SK-N-MC (cell line): ENCODE results near the gene HPS3.

Source experiments
- DNase-seq: peaks from one replicate; pipeline ENCODE4 v3.0.0-alpha.2; 2011; ENCODE audit warnings: low read depth, low spot score
- H3K27ac ChIP-seq: fragments of 200-600 bp; sonication (generic); 2 replicates; pipeline ENCODE4 v1.5.1; 2016; ENCODE audit warnings: mixed run types
- H3K36me3 ChIP-seq: fragments of 200-600 bp; sonication (generic); 2 replicates; pipeline ENCODE4 v1.6.1; 2017; ENCODE audit warnings: antibody characterized with exemption, low read length, mixed read lengths; ENCODE audit not compliant: insufficient read depth
- H3K4me3 ChIP-seq: fragments of 200-600 bp; sonication (generic); 2 replicates; pipeline ENCODE4 v1.5.1; 2016
- H3K9ac ChIP-seq: fragments of 200-600 bp; sonication (generic); 2 replicates; pipeline ENCODE4 v1.8.0; 2017; ENCODE audit warnings: mixed run types, mixed read lengths; ENCODE audit not compliant: insufficient read length
- H3K9me3 ChIP-seq: fragments of 200-600 bp; sonication (generic); 2 replicates; pipeline ENCODE4 v1.6.1; 2017; ENCODE audit warnings: low read depth, mild to moderate bottlenecking, antibody characterized with exemption, low read length, moderate library complexity, mixed read lengths
- EZH2 ChIP-seq: fragments of 200-600 bp; sonication (generic); IDR thresholded peaks from one replicate; pipeline ENCODE4 v1.6.1; 2017; ENCODE audit warnings: antibody characterized with exemption
- FOXP2 ChIP-seq: optimal IDR thresholded peaks from 2 replicates; pipeline ENCODE3; 2011; ENCODE audit warnings: mild to moderate bottlenecking, moderate library complexity; ENCODE audit not compliant: insufficient read depth; ENCODE audit errors: extremely low read length, control extremely low read depth
- POLR2AphosphoS5 ChIP-seq: IDR thresholded peaks from 2 replicates; pipeline ENCODE4 v1.6.1; 2012; ENCODE audit warnings: mild to moderate bottlenecking, low read depth, low read length, borderline replicate concordance

HPS3 gene

GRCh38 chr3:149167898-149168297 lies 38.5 kb downstream of the HPS3 start:
- H3K36me3 ChIP-seq, result peaks cover 65% of the 10 kb centered on the region
- no peak overlapping the region for H3K4me3 ChIP-seq
- no peak for DNase-seq
- no peaks in the 10 kb centered on the region for H3K9me3 ChIP-seq
- H3K9ac ChIP-seq, result no peak overlapping the region
- no peak overlapping the region for H3K27ac ChIP-seq
- TF ChIP-seq EZH2 (no peak), FOXP2 (no peak)

- H3K27ac ChIP-seq, result no peak overlapping the region
- no peak for DNase-seq
- H3K9ac ChIP-seq, result no peak overlapping the region
- TF ChIP-seq EZH2 (no peak), POLR2AphosphoS5 (no peak), FOXP2 (no peak)
- H3K36me3 ChIP-seq, result peaks cover 54% of the 10 kb centered on the region
- H3K4me3 ChIP-seq, result no peak overlapping the region
- no peaks in the 10 kb centered on the region for H3K9me3 ChIP-seq
These were observed 41.2 kb downstream of the HPS3 start for GRCh38 chr3:149170672-149171071.

GRCh38 chr3:149174901-149175300 lies 45.5 kb downstream of the HPS3 start:
- DNase-seq, result no peak
- H3K4me3 ChIP-seq, result no peak overlapping the region
- no peak overlapping the region for H3K9ac ChIP-seq
- H3K9me3 ChIP-seq, result peaks cover 4% of the 10 kb centered on the region; the same call in 1 of the 2 replicates
- no peak overlapping the region for H3K27ac ChIP-seq
- H3K36me3 ChIP-seq, result peaks cover 43% of the 10 kb centered on the region
- TF ChIP-seq FOXP2 (no peak), EZH2 (no peak), POLR2AphosphoS5 (no peak)

GRCh38 chr3:149177122-149177521 lies 47.7 kb downstream of the HPS3 start:
- no peak overlapping the region for H3K4me3 ChIP-seq
- TF ChIP-seq POLR2AphosphoS5, result no peak
- no peak for TF ChIP-seq EZH2
- no peak for TF ChIP-seq FOXP2
- H3K27ac ChIP-seq, result no peak overlapping the region
- H3K36me3 ChIP-seq, result peaks cover 29% of the 10 kb centered on the region
- no peak for DNase-seq
- H3K9me3 ChIP-seq, result peaks cover 4% of the 10 kb centered on the region; the same call in 1 of the 2 replicates
- no peak overlapping the region for H3K9ac ChIP-seq

GRCh38 chr3:149179220-149179619 lies 49.8 kb downstream of the HPS3 start:
- Histone ChIP-seq H3K4me3 (no peak overlapping the region), H3K36me3 (peaks cover 20% of the 10 kb centered on the region), H3K9me3 (peaks cover 4% of the 10 kb centered on the region; the same call in 1 of the 2 replicates), H3K9ac (no peak overlapping the region), H3K27ac (no peak overlapping the region)
- TF ChIP-seq POLR2AphosphoS5 (no peak), EZH2 (no peak), FOXP2 (no peak)
- DNase-seq, result no peak

- Histone ChIP-seq H3K9me3 (peaks cover 4% of the 10 kb centered on the region; the same call in 1 of the 2 replicates), H3K9ac (no peak overlapping the region), H3K4me3 (no peak overlapping the region), H3K36me3 (peaks cover 19% of the 10 kb centered on the region), H3K27ac (no peak overlapping the region)
- no peak for DNase-seq
- TF ChIP-seq FOXP2 (no peak), POLR2AphosphoS5 (no peak), EZH2 (no peak)
These were observed 50.7 kb downstream of the HPS3 start for GRCh38 chr3:149180057-149180573.

- Histone ChIP-seq H3K9me3 (peaks cover 4% of the 10 kb centered on the region; the same call in 1 of the 2 replicates), H3K4me3 (no peak overlapping the region), H3K9ac (no peak overlapping the region), H3K36me3 (peaks cover 14% of the 10 kb centered on the region), H3K27ac (no peak overlapping the region)
- DNase-seq, result no peak
- no peak for TF ChIP-seq POLR2AphosphoS5
- no peak for TF ChIP-seq EZH2
- TF ChIP-seq FOXP2, result no peak
These were observed 51.7 kb downstream of the HPS3 start for GRCh38 chr3:149181182-149181581.

- no peak for TF ChIP-seq EZH2
- TF ChIP-seq FOXP2, result no peak
- TF ChIP-seq POLR2AphosphoS5, result no peak
- no peaks in the 10 kb centered on the region for H3K9me3 ChIP-seq
- no peak overlapping the region for H3K4me3 ChIP-seq
- H3K27ac ChIP-seq, result no peak overlapping the region
- H3K9ac ChIP-seq, result no peak overlapping the region
- no peak for DNase-seq
- no peaks in the 10 kb centered on the region for H3K36me3 ChIP-seq
These were observed 56.8 kb downstream of the HPS3 start for GRCh38 chr3:149186219-149186618.

GRCh38 chr3:149186721-149187120 lies 57.3 kb downstream of the HPS3 start:
- no peak for DNase-seq
- Histone ChIP-seq H3K36me3 (no peaks in the 10 kb centered on the region), H3K27ac (no peak overlapping the region), H3K9ac (no peak overlapping the region), H3K4me3 (no peak overlapping the region), H3K9me3 (no peaks in the 10 kb centered on the region)
- TF ChIP-seq EZH2 (no peak), POLR2AphosphoS5 (no peak), FOXP2 (no peak)
